GM12878 (cell line): ENCODE data around the gene ERCC1. TPM values are rescaled to one million over a fixed set of nuclear protein-coding genes. Genes with fewer than 3 reads are reported as not detected.

Source experiments
- BACH1 ChIP-seq: fragments of 450-650 bp; IDR thresholded peaks from 2 replicates; pipeline ENCODE4 v1.6.1; 2017; ENCODE audit warnings: mild to moderate bottlenecking, borderline replicate concordance
- E2F4 ChIP-seq: IDR thresholded peaks from 2 replicates; pipeline ENCODE4 v1.6.1; 2012; ENCODE audit warnings: low read depth, low read length, improper control_type of control experiment
- FOS ChIP-seq: IDR thresholded peaks from 3 replicates; pipeline ENCODE4 v1.6.1; 2011; ENCODE audit warnings: borderline replicate concordance; ENCODE audit not compliant: insufficient read length; ENCODE audit errors: extremely low read depth
- GABPA ChIP-seq: IDR thresholded peaks from 2 replicates; pipeline ENCODE4 v1.6.1; 2014; ENCODE audit warnings: antibody characterized with exemption, low read depth, mild to moderate bottlenecking, inconsistent platforms
- IKZF1 ChIP-seq: fragments of 450-650 bp; conservative IDR thresholded peaks from 2 replicates; pipeline ENCODE4 v1.6.1; 2017; ENCODE audit warnings: antibody characterized with exemption, mild to moderate bottlenecking
- JUNB ChIP-seq: IDR thresholded peaks from 2 replicates; pipeline ENCODE4 v1.6.1; 2016; ENCODE audit warnings: antibody characterized with exemption, mild to moderate bottlenecking
- KDM1A ChIP-seq: fragments of 200-600 bp; sonication (generic); IDR thresholded peaks from 2 replicates; pipeline ENCODE4 v1.6.1; 2016; ENCODE audit warnings: borderline replicate concordance
- MEF2A ChIP-seq: IDR thresholded peaks from 2 replicates; pipeline ENCODE4 v1.6.1; 2011; ENCODE audit warnings: low read depth, mild to moderate bottlenecking, low read length, moderate library complexity; ENCODE audit not compliant: insufficient read depth
- MYB ChIP-seq: fragments of 150-350 bp; IDR thresholded peaks from 2 replicates; pipeline ENCODE4 v1.6.1; 2014; ENCODE audit warnings: mild to moderate bottlenecking, low read depth, low read length, borderline replicate concordance
- NBN ChIP-seq: fragments of 450-650 bp; IDR thresholded peaks from 2 replicates; pipeline ENCODE4 v1.6.1; 2016
- NFIC ChIP-seq: IDR thresholded peaks from 2 replicates; pipeline ENCODE4 v1.6.1; 2012; ENCODE audit warnings: low read depth, mild to moderate bottlenecking, inconsistent platforms, low read length, moderate library complexity
- NRF1 ChIP-seq: conservative IDR thresholded peaks from 2 replicates; pipeline ENCODE4 v1.6.1; 2011; ENCODE audit warnings: mild to moderate bottlenecking, low read depth, low read length, improper control_type of control experiment
- PAX5 ChIP-seq: IDR thresholded peaks from 2 replicates; pipeline ENCODE4 v1.6.1; 2011; ENCODE audit warnings: low read depth, low read length, borderline replicate concordance
- PKNOX1 ChIP-seq: fragments of 450-650 bp; IDR thresholded peaks from 2 replicates; pipeline ENCODE4 v1.6.1; 2016; ENCODE audit warnings: mild to moderate bottlenecking
- POLR2A ChIP-seq: IDR thresholded peaks from 2 replicates; pipeline ENCODE4 v1.6.1; 2011; ENCODE audit warnings: low read depth, mild to moderate bottlenecking, low read length
- POLR2AphosphoS2 ChIP-seq: IDR thresholded peaks from 2 replicates; pipeline ENCODE4 v1.6.1; 2011; ENCODE audit warnings: low read depth, mild to moderate bottlenecking, low read length, improper control_type of control experiment, moderate library complexity
- PRDM15 ChIP-seq: fragments of 450-650 bp; formaldehyde crosslinking; IDR thresholded peaks from 2 replicates; pipeline ENCODE4 v1.4.0; 2020; ENCODE audit warnings: mild to moderate bottlenecking, moderate library complexity
- RELB ChIP-seq: fragments of 450-650 bp; IDR thresholded peaks from 2 replicates; pipeline ENCODE4 v1.6.1; 2017; ENCODE audit warnings: low read depth, mild to moderate bottlenecking, moderate library complexity
- RUNX3 ChIP-seq: IDR thresholded peaks from 2 replicates; pipeline ENCODE4 v1.6.1; 2012; ENCODE audit warnings: low read length, inconsistent platforms
- SREBF2 ChIP-seq: IDR thresholded peaks from 2 replicates; pipeline ENCODE4 v1.6.1; 2012; ENCODE audit warnings: mild to moderate bottlenecking, low read length
- TBL1XR1 ChIP-seq: IDR thresholded peaks from 2 replicates; pipeline ENCODE4 v1.6.1; 2012; ENCODE audit warnings: low read depth, low read length, improper control_type of control experiment
- TCF12 ChIP-seq: IDR thresholded peaks from 2 replicates; pipeline ENCODE4 v1.6.1; 2011; ENCODE audit warnings: low read depth, mild to moderate bottlenecking, low read length
- USF1 ChIP-seq: IDR thresholded peaks from 2 replicates; pipeline ENCODE4 v1.6.1; 2011; ENCODE audit warnings: borderline replicate concordance, low read depth, mild to moderate bottlenecking, moderate library complexity, mixed read lengths, low read length; ENCODE audit not compliant: insufficient read depth; ENCODE audit errors: extremely low read length
- ZBED1 ChIP-seq: IDR thresholded peaks from 2 replicates; pipeline ENCODE4 v1.6.1; 2016; ENCODE audit warnings: borderline replicate concordance
- polyA plus RNA-seq, 11 experiments: library from polyadenylated mRNA; depleted of rRNA in 4 of 11; unstranded in 6 of 11; stranded (reverse) in 5 of 11; fragments of >200 nt; fragmentation: Nextera tagmentation in 4 of 11; fragmentation: Illumina TruSeq in 1 of 11; extraction: Ambion mirVana in 4 of 11; extraction: Trizol in 1 of 11; gene quantifications; 1 replicate in 1 of 11; 2 replicates in 10 of 11; pipeline versions ENCODE4 v1.2.1 to v1.2.3, GENCODE V29; 2011 to 2016; ENCODE audit warnings: inconsistent platforms in 2 of 11, missing spikeins in 2 of 11, low read depth in 1 of 11
- total RNA-seq, 4 experiments: library from RNA; depleted of rRNA in 3 of 4; stranded (reverse); fragments of >200 nt in 3 of 4; fragmentation: Illumina TruSeq in 1 of 4; extraction: Trizol in 1 of 4; gene quantifications; 2 replicates each; pipeline versions ENCODE4 v1.2.1 to v1.2.3, GENCODE V29; 2013 to 2021

The ERCC1 gene
- total and polyA plus RNA-seq, 10 of the 15 experiments (the other 5 are each of a cell fraction or from before 2014, with no cell fraction given): 14.7 to 104 (median 61.1) TPM

- TF ChIP-seq E2F4 (no peak), RUNX3 (peak; percentile 36; the same call in 1 of the 2 replicates), ZBED1 (no peak), POLR2AphosphoS2 (0 out of 2 replicates have a peak, but pooled peaks have one; percentile 28), TCF12 (peak; percentile 63; the same call in 1 of the 2 replicates), RELB (peak; percentile 53; the same call in 1 of the 2 replicates), KDM1A (no peak), FOS (peak; percentile 7), PKNOX1 (peak; percentile 97), NRF1 (no peak), NBN (peak; percentile 84), TBL1XR1 (peak; percentile 42; the same call in 1 of the 2 replicates), BACH1 (peak; percentile 27; the same call in 1 of the 2 replicates), JUNB (no peak), POLR2A (peak; percentile 93), PRDM15 (CRISPR knock-in tag) (no peak), IKZF1 (peak; percentile 83; the same call in 1 of the 2 replicates), PAX5 (peak; percentile 13; the same call in 1 of the 2 replicates), USF1 (no peak), SREBF2 (no peak), GABPA (peak; percentile 85), MYB (no peak), NFIC (no peak), MEF2A (0 out of 2 replicates have a peak, but pooled peaks have one; percentile 23)
Measured at GRCh38 chr19:45423589-45424190, at the start of gene ERCC1 (continued).
